ENCODE results near the gene GPHA2. TPM values are rescaled to one million over a fixed set of nuclear protein-coding genes. Genes with fewer than 3 reads are reported as not detected.

GPHA2 gene
- polyA plus RNA-seq, 1 donor from 2014 or later, result not detected

- H3K9ac ChIP-seq (ENCODE audit: low read length), result no peak overlapping the region
- H3K36me3 ChIP-seq (ENCODE audit: insufficient read depth, low read length), result peaks cover 3% of the 10 kb centered on the region
- no peak overlapping the region for H3K4me2 ChIP-seq (ENCODE audit: low read length)
- no peak overlapping the region for H3K4me3 ChIP-seq (ENCODE audit: low read length)
- no peaks in the 10 kb centered on the region for H3K9me3 ChIP-seq (ENCODE audit: low read length)
- no peaks in the 10 kb centered on the region for H3F3A ChIP-seq (ENCODE audit: insufficient read depth, low read length, poor library complexity, severe bottlenecking)
- H3K27ac ChIP-seq (ENCODE audit: low read length), result no peak overlapping the region
- H3K79me2 ChIP-seq (replicated peaks; ENCODE audit: insufficient read depth, low read length), result no peaks in the 10 kb centered on the region
- no peaks in the 10 kb centered on the region for H3K9me2 ChIP-seq (ENCODE audit: insufficient read depth, low read length)
- TF ChIP-seq SMC3 (conservative IDR thresholded peaks at IDR 0.05; ENCODE audit: poor library complexity) (no peak), TAF1 (IDR thresholded peaks at IDR 0.05; ENCODE audit: low read depth) (no peak), REST (IDR thresholded peaks at IDR 0.05; ENCODE audit: borderline replicate concordance) (no peak), CTCF (IDR thresholded peaks at IDR 0.05; ENCODE audit: poor library complexity, severe bottlenecking) (no peak), EZH2 (IDR thresholded peaks at IDR 0.05; ENCODE audit: borderline replicate concordance, insufficient read depth, low read length, poor library complexity, severe bottlenecking) (no peak), POLR2AphosphoS5 (IDR thresholded peaks at IDR 0.05) (no peak), MXI1 (conservative IDR thresholded peaks at IDR 0.05; ENCODE audit: poor library complexity, severe bottlenecking) (no peak), RAD21 (conservative IDR thresholded peaks at IDR 0.05) (no peak), EP300 (conservative IDR thresholded peaks at IDR 0.05; ENCODE audit: poor library complexity, severe bottlenecking) (no peak)
- no peaks in the 10 kb centered on the region for H3K27me3 ChIP-seq (ENCODE audit: insufficient read depth, low read depth, low read length)
- H2AFZ ChIP-seq (ENCODE audit: low read depth, low read length), result no peak overlapping the region
- no peaks in the 10 kb centered on the region for H4K20me1 ChIP-seq (ENCODE audit: insufficient read depth)
Measured at GRCh38 chr11:64931290-64931689, 4.4 kb downstream of the GPHA2 start.

GRCh38 chr11:64930340-64930739 lies 5.4 kb downstream of the GPHA2 start:
- no peaks in the 10 kb centered on the region for H3K79me2 ChIP-seq (replicated peaks; ENCODE audit: insufficient read depth, low read length)
- H3K9me2 ChIP-seq (ENCODE audit: insufficient read depth, low read length), result no peaks in the 10 kb centered on the region
- TF ChIP-seq RAD21 (conservative IDR thresholded peaks at IDR 0.05) (no peak), POLR2AphosphoS5 (IDR thresholded peaks at IDR 0.05) (no peak), EZH2 (IDR thresholded peaks at IDR 0.05; ENCODE audit: borderline replicate concordance, insufficient read depth, low read length, poor library complexity, severe bottlenecking) (no peak), SMC3 (conservative IDR thresholded peaks at IDR 0.05; ENCODE audit: poor library complexity) (no peak), MXI1 (conservative IDR thresholded peaks at IDR 0.05; ENCODE audit: poor library complexity, severe bottlenecking) (no peak), TAF1 (IDR thresholded peaks at IDR 0.05; ENCODE audit: low read depth) (no peak), EP300 (conservative IDR thresholded peaks at IDR 0.05; ENCODE audit: poor library complexity, severe bottlenecking) (no peak), CTCF (IDR thresholded peaks at IDR 0.05; ENCODE audit: poor library complexity, severe bottlenecking) (no peak), REST (IDR thresholded peaks at IDR 0.05; ENCODE audit: borderline replicate concordance) (no peak)
- H4K20me1 ChIP-seq (ENCODE audit: insufficient read depth), result no peaks in the 10 kb centered on the region
- no peaks in the 10 kb centered on the region for H3K9me3 ChIP-seq (ENCODE audit: low read length)
- no peak overlapping the region for H3K27ac ChIP-seq (ENCODE audit: low read length)
- no peak overlapping the region for H2AFZ ChIP-seq (ENCODE audit: low read depth, low read length)
- no peaks in the 10 kb centered on the region for H3K27me3 ChIP-seq (ENCODE audit: insufficient read depth, low read depth, low read length)
- H3K4me2 ChIP-seq (ENCODE audit: low read length), result no peak overlapping the region
- peaks cover 3% of the 10 kb centered on the region for H3K36me3 ChIP-seq (ENCODE audit: insufficient read depth, low read length)
- H3F3A ChIP-seq (ENCODE audit: insufficient read depth, low read length, poor library complexity, severe bottlenecking), result no peaks in the 10 kb centered on the region
- H3K9ac ChIP-seq (ENCODE audit: low read length), result no peak overlapping the region
- H3K4me3 ChIP-seq (ENCODE audit: low read length), result no peak overlapping the region
